Bladder microvascular endothelial cell (primary cell): Measurements from ENCODE around the gene ZSCAN10. TPM values are rescaled to one million over a fixed set of nuclear protein-coding genes. Genes with fewer than 3 reads are reported as not detected.

Source experiments
- total RNA-seq: library from RNA; depleted of rRNA; stranded (reverse); fragments of >200 nt; gene quantifications from 2 replicates; pipeline ENCODE4 v1.2.3, GENCODE V29; 2014

Gene ZSCAN10
- not detected in 2 replicates for total RNA-seq

GRCh38 chr16:3098459-3099394 is at the start of gene ZSCAN10:
ZSCAN10 (minus strand) TSS chr16:3099294; CDS start chr16:3092937, 6,357 bp downstream.

GRCh38 chr16:3134338-3135125 is 35.4 kb upstream of the ZSCAN10 start, which contains the start of gene ZNF213:
ZNF213 (plus strand) TSS chr16:3135029; CDS start chr16:3137281, 2,252 bp downstream.

GRCh38 chr16:3112058-3112880 is 13.2 kb upstream of the ZSCAN10 start, which contains the start of gene ZNF205:
ZNF205 (plus strand) TSS chr16:3112586; CDS start chr16:3113431, 845 bp downstream.

GRCh38 chr16:3065069-3065741 is 33.9 kb downstream of the ZSCAN10 start, which contains the start of gene IL32:
IL32 (plus strand) TSS chr16:3065640; CDS start chr16:3065812, 172 bp downstream.

GRCh38 chr16:3045758-3046640 is 53.1 kb downstream of the ZSCAN10 start, which contains the start of gene MMP25:
MMP25 (plus strand) TSS chr16:3046561; CDS start chr16:3046918, 357 bp downstream.

Other genes with a start within 250 kb of the ZSCAN10 start
- gene PRSS22, start 241.1 kb downstream of the ZSCAN10 start, total RNA-seq: not detected in 2 replicates
- 32.2 and 59.3 TPM in 2 replicates for gene FLYWCH2, start 216.1 kb downstream of the ZSCAN10 start, total RNA-seq
- 31.2 and 36.3 TPM in 2 replicates for gene FLYWCH1, start 187.4 kb downstream of the ZSCAN10 start, total RNA-seq
- gene KREMEN2, start 135.0 kb downstream of the ZSCAN10 start, total RNA-seq: not detected in 2 replicates
- 11.3 and 13.3 TPM in 2 replicates for gene PAQR4, start 129.9 kb downstream of the ZSCAN10 start, total RNA-seq
- gene PKMYT1, start 118.8 kb downstream of the ZSCAN10 start, total RNA-seq: 5.0 and 6.6 TPM in 2 replicates
- gene CLDN9, start 86.4 kb downstream of the ZSCAN10 start, total RNA-seq: not detected in 2 replicates
- 0.25 TPM in 1 of 2 replicates, not detected in the other for gene CLDN6, start 81.1 kb downstream of the ZSCAN10 start, total RNA-seq
- 61.0 and 186 TPM in 2 replicates for gene TNFRSF12A, start 78.9 kb downstream of the ZSCAN10 start, total RNA-seq
- gene HCFC1R1, start 75.4 kb downstream of the ZSCAN10 start, total RNA-seq: 3.8 and 6.0 TPM in 2 replicates
- 18.6 and 24.1 TPM in 2 replicates for gene THOC6, start 75.3 kb downstream of the ZSCAN10 start, total RNA-seq
- not detected in 2 replicates for gene BICDL2, start 62.4 kb downstream of the ZSCAN10 start, total RNA-seq
- under 0.01 and 0.06 TPM in 2 replicates for gene MMP25, start 52.7 kb downstream of the ZSCAN10 start, total RNA-seq
- 105 and 319 TPM in 2 replicates for gene IL32, start 33.7 kb downstream of the ZSCAN10 start, total RNA-seq
- gene ZNF205, start 13.3 kb upstream of the ZSCAN10 start, total RNA-seq: 15.6 and 27.2 TPM in 2 replicates
- gene ZNF213, start 35.7 kb upstream of the ZSCAN10 start, total RNA-seq: 4.2 and 7.5 TPM in 2 replicates
- gene OR1F1, start 88.9 kb upstream of the ZSCAN10 start, total RNA-seq: not detected in 2 replicates
- 8.4 and 11.0 TPM in 2 replicates for gene ZNF200, start 135.9 kb upstream of the ZSCAN10 start, total RNA-seq
- 0.13 TPM in 1 of 2 replicates, not detected in the other for gene MEFV, start 157.3 kb upstream of the ZSCAN10 start, total RNA-seq
- gene ZNF263, start 184.2 kb upstream of the ZSCAN10 start, total RNA-seq: 30.6 and 45.6 TPM in 2 replicates
- gene TIGD7, start 206.1 kb upstream of the ZSCAN10 start, total RNA-seq: 2.6 and 3.7 TPM in 2 replicates
- gene ZNF75A, start 206.2 kb upstream of the ZSCAN10 start, total RNA-seq: 13.4 and 23.4 TPM in 2 replicates